Inferior parietal cortex (tissue), 1 donor: ENCODE measurements around the gene FUNDC2.
"Not testable (repeated sequence)": the region's sequence is repeated elsewhere in the genome, so short reads cannot be mapped to it uniquely, and the experiment has no call there.

Source experiments
- DNase-seq: peaks from one replicate; pipeline ENCODE4 v3.0.0-alpha.2; 2016; ENCODE audit errors: extremely low spot score

The FUNDC2 gene, protein sequence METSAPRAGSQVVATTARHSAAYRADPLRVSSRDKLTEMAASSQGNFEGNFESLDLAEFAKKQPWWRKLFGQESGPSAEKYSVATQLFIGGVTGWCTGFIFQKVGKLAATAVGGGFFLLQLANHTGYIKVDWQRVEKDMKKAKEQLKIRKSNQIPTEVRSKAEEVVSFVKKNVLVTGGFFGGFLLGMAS

GRCh38 chrX:155026727-155027508 is at the start of gene FUNDC2:
Gene FUNDC2 (plus strand): TSS chrX:155026844. CDS start chrX:155026939, 95 bp downstream.
- peak; percentile 91 for DNase-seq

- no peak for DNase-seq
Measured at GRCh38 chrX:154979629-154980028, 47.0 kb upstream of the FUNDC2 start.

GRCh38 chrX:154980330-154981115 is 46.1 kb upstream of the FUNDC2 start:
- peak; percentile 80 for DNase-seq

GRCh38 chrX:154981116-154981411 is 45.6 kb upstream of the FUNDC2 start:
- DNase-seq: no peak

GRCh38 chrX:154986826-154987575 is 39.6 kb upstream of the FUNDC2 start:
- DNase-seq: no peak

GRCh38 chrX:154987940-154988339 is 38.7 kb upstream of the FUNDC2 start:
- no peak for DNase-seq

DNA sequence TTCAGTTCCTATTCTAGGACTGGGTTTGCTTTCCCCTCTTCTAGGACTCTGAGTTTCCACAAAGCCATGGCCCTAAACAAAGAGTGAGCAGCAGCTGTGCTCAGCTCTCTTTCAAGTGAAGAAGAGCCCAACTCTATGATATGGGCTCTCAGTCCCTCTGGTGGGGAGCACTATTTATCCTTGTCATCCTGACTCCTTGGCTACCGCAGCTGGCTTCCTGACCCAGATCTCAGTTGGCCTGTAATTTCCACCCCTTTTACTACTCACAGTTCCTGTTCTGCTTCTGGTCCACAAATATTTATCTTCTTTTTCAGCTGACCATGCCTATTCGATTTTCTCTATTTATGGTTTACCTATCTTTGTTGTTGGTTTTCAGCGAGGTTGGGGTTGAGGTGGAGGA is 37.9 kb upstream of the FUNDC2 start:
- no peak for DNase-seq

DNA sequence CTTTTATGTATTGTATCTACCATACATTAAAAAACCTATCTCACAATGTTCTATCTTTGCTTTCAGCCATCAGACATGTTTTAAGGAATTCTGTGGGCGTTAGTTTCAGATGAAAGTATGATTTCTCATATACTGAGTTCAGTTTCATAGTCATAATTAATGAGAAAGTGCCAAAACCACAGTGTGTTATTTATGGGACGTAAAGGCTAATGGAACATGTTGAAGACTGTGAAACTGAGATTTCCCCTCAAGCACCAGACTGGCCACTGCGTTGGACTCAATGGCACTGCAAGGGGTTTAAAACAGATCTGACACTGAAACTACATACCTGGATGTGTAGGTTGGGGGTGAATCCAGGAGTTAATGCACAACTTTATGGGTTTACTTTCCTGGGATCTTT is 36.1 kb upstream of the FUNDC2 start:
- DNase-seq: no peak

- DNase-seq: no peak
Measured at GRCh38 chrX:154991039-154991438, 35.6 kb upstream of the FUNDC2 start.

GRCh38 chrX:154991476-154991875 is 35.2 kb upstream of the FUNDC2 start:
- no peak for DNase-seq

DNA sequence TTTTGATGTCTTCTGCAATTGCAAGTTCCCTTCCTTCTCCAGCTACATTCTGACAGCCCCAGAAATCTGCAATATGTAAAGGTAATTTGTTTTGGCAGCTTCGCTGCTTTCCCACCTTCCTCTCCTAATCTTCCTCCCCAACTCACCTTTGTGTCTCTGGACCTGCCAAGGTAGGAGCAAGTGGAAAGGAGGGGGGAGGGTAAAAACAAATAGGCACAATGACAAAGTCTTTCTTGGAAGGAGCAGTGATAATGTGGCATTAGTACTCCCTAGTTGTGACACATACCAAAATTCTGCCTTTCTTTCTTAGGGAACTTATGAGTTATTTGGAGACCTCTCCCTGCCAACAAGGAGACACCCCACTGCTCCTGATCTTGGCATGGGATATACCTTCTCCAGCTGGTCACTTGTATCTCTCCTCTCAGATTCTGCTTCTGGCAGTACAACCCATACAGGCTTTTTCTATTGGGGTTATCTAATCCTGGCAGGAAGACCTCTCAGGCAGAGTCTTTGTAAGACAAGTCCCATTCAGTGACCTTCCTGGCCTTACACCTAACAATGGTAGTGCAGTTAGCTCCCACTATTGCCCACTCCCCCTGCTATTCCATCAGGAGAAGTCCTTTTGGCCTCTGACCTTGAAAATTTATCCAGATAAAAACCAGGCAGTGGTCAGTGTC is 28.3 kb upstream of the FUNDC2 start:
- no peak for DNase-seq

GRCh38 chrX:155000841-155001240 is 25.8 kb upstream of the FUNDC2 start:
- no peak for DNase-seq

DNA sequence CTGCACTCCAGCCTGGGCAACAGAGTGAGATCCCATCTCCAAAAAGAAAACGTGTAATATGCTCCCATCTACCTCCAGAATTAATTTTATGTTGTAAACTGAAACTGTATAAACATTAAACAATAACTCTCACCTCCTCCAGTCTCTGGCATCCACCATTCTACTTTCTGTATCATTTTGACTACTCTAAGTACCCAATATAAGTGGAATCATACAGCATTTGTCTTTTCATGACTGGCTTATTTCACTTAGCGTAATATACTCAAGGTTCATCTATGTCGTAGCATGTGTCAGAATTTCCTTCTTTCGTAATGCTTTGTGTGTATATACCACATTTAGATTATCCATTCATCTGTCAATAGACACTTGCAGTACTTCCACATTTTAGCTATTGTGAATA is 24.8 kb upstream of the FUNDC2 start:
- no peak for DNase-seq

- no peak for DNase-seq
Measured at GRCh38 chrX:155005190-155005589, 21.5 kb upstream of the FUNDC2 start.

- not testable (repeated sequence) for DNase-seq
Measured at GRCh38 chrX:155006379-155006778, 20.3 kb upstream of the FUNDC2 start.

DNA sequence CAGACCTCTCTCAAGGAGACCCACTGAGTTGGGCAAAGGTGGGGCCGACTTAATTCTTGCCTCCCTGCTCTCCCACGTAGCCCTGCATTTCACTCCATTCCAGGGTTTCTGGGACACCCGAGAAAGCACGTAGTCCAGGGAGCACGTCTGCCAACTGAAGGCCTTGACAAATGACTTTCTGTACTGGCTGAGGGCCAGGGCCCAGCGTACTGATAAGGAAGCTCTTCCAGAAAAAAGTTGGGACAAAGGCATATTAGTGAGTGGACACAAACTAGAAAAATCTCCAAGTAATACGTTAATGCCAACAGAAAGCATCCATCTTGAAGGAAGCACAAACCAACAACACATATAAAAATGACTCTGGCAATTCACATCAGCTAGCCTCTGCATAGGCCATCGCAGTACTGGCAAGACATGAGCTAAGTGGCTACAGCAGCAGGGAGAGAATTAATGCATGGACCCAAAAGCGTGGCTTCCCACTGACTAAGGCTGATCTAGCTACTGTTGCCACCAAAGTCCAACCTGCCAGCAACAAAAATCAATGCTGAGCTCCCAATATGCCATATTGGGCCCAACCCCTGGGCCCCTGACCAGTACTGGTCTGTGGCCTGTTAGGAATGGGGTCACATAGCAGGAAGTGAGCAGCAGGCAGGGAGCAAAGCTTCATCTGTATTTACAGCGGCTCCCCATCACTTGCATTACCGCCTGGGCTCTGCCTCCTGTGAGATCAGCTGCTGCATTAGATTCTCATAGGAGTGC is 19.6 kb upstream of the FUNDC2 start:
- not testable (repeated sequence) for DNase-seq

DNA sequence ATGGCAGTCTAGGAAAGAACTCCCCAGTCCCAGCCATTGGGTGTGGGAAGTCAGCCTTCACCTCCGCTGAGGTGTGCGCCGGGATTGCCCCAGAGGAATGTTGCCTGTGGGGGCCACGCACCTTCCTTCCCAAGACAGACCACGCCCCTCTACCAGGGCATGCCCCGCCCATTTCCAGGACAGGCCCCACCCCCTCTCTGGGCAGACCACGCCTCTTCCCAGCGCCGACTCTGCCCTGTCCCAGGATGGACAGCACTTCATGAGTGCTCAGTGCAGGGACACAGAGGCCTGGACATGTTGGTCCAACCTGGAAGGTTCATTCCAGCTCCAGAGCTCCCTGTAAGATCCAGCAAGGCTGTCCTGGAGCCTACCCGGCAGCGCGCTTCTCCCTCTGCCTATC is 18.1 kb upstream of the FUNDC2 start:
- not testable (repeated sequence) for DNase-seq

DNA sequence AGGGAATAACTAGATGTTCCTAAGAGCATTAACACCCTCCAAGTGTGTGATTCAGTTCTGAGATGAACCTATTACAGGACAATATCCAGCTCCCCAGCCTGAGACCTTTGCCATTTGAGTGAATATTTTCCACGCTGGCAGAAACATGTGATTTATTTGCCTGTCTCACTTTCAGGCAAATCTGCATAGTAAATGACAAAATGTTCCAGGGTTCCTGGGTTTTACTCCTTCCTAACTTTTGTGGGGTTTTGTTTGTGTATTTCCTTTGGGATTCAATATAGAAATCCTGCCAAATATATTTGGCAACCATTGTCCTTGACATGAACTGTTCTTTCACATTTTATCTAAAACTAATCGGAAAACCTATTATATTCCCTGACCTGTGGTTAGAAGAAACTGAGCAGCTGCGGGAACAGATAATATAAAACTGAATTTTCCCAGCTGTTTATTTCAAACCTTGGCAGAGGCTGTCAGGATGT is 16.6 kb upstream of the FUNDC2 start:
- no peak for DNase-seq

DNA sequence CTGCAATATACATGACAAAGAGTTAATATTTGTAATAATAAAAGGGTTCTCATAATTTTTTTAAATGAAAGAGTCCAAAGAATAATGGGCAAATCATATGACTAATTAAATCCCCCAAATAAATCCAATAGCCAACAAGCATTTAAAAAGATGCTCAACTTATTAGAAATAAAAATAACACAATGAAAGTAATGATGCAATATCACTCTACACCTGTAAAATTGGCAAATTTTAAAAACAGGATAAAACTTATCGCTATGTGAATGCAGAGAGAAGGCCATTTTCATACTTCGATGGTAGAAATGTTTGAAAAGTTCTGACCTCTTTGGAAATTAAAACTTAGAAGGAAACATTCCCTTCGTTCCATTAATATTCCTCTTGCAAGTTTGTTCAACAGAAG is 6.1 kb upstream of the FUNDC2 start:
- no peak for DNase-seq

- no peak for DNase-seq
Measured at GRCh38 chrX:155022585-155022984, 4.1 kb upstream of the FUNDC2 start, which contains the start of gene F8. Gene F8 (minus strand): TSS chrX:155022723. CDS start chrX:155022552, 171 bp downstream.
